Spleen (tissue), 7 donors: ENCODE data around the gene TRABD2A.

Experiments used
- CTCF ChIP-seq, 11 experiments: fragments of 200-600 bp in 7 of 11; fragments of 450-650 bp in 4 of 11; sonication (generic) in 4 of 11; IDR thresholded peaks in 8 of 11; conservative IDR thresholded peaks in 3 of 11; 1 replicate in 7 of 11; 2 replicates in 4 of 11; pipeline versions ENCODE4 v1.4.0 to v1.8.0; 2016 to 2021; ENCODE audit warnings: antibody characterized with exemption in 11 of 11, inconsistent platforms in 4 of 11, mild to moderate bottlenecking in 1 of 11
- POLR2AphosphoS5 ChIP-seq, 3 donors: sonication (generic); formaldehyde crosslinking; IDR thresholded peaks; one replicate each; pipeline ENCODE4 v1.5.1; 2017; ENCODE audit warnings: antibody characterized with exemption in 3 of 3
- donor health status: DM: no; HTN: no; CAD: no; lungs with moderate emphysema.
- donor health status: DM: no; HTN: no; CAD: no.
- donor health status: DM: no; HTN: no; CAD: no.

DNA sequence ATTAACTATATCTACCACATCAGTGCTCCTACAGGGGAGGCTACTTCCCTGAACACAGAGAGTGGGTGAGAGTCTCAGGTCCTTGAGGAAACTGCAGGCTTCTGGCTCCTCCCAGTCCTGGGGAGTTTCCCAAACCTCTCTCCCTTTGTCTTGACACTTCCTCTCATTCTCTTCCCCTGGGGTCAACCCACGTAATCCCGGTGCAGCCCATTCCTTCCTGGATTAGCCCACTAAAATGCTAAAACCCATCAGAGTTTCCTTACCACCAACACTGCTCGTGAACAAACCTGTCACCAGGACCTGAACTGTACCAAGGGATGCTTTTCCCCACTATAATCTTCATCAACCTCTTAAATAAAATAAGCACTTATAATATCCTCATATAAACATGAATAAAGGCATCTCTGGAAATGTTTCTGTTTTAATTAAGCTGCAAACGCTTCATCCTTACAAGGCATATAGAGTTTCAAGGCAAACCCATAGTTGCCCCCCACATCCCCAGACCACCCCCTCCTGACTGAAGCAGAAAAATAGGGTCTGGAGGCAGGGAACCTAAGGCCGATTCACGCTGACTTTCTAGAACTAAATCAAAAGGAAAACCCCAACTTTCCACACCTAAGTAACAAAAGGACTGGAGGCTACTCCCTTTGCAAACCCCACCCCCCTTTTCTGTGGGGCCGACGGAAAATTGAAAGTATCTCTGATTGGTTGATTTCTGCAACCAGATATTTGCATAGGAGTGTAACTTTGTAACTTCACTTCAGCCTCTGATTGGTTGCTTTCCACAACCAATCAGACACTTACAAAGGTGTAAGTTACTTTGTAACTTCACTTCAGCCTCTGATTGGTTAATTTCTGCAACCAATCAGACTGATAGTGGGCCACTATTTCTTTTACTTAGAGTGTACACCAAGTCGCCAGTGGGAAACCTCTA lies 43.6 kb upstream of the TRABD2A start:
- TF ChIP-seq CTCF (IDR thresholded peaks at IDR 0.05 in 8 of 11, conservative IDR thresholded peaks at IDR 0.05 in 3 of 11) = no peak
- peak in 1 of 3 donors; percentile 37 for TF ChIP-seq POLR2AphosphoS5 (IDR thresholded peaks at IDR 0.05)
